ENCODE data around the gene CIAO3.

The CIAO3 gene

GRCh38 chr16:763369-764183, 22.8 kb upstream of the CIAO3 start:
- no peak overlapping the region for H3K9ac ChIP-seq (ENCODE audit: low read length)
- no peak overlapping the region for H2AFZ ChIP-seq (ENCODE audit: insufficient read depth, low read length, poor library complexity)
- no peak overlapping the region for H4K12ac ChIP-seq (ENCODE audit: low read depth, low read length)
- H3K4me1 ChIP-seq (ENCODE audit: control insufficient read depth in 1 of 2, insufficient read depth in 2 of 2, low read length in 2 of 2) = peaks cover 12% of the 10 kb centered on the region in 2 experiments
- no peaks in the 10 kb centered on the region for H3K36me3 ChIP-seq (ENCODE audit: control insufficient read depth in 1 of 2, insufficient read depth in 2 of 2, low read length in 2 of 2)
- H3K14ac ChIP-seq (ENCODE audit: low read length) = no peak overlapping the region
- H3K79me2 ChIP-seq (ENCODE audit: control insufficient read depth, insufficient read depth, low read length, poor library complexity) = no peaks in the 10 kb centered on the region
- no peak overlapping the region for H2AK5ac ChIP-seq (ENCODE audit: low read length)
- H3K4me3 ChIP-seq (ENCODE audit: low read depth, low read length) = peak overlapping the region; percentile 14
- H3K79me1 ChIP-seq (ENCODE audit: low read length) = peaks cover 3% of the 10 kb centered on the region
- WGBS (ENCODE audit: extremely low coverage, insufficient coverage, insufficient read length) = no CpG with 5 or more reads among the region's 21 CpGs
- no peak overlapping the region for H3K23ac ChIP-seq (ENCODE audit: low read length)
- H2BK12ac ChIP-seq (ENCODE audit: low read length) = no peak overlapping the region
- H3K4me2 ChIP-seq (ENCODE audit: low read length) = no peak overlapping the region
- no peak overlapping the region for H3K4ac ChIP-seq (ENCODE audit: low read depth, low read length)
- no peak overlapping the region for H4K8ac ChIP-seq (ENCODE audit: low read depth, low read length)
- H2BK120ac ChIP-seq (ENCODE audit: insufficient read depth, low read length, poor library complexity) = no peak overlapping the region
- DNase-seq = no peak
- peaks cover 4% of the 10 kb centered on the region for H3K9me3 ChIP-seq (ENCODE audit: insufficient read depth, low read depth, low read length)
- no peaks in the 10 kb centered on the region for H3K27me3 ChIP-seq (ENCODE audit: insufficient read depth, low read length)
- no peak overlapping the region for H3K18ac ChIP-seq (ENCODE audit: low read length)
- H2BK5ac ChIP-seq (ENCODE audit: low read depth, low read length, poor library complexity) = no peak overlapping the region
- no peak overlapping the region for H4K91ac ChIP-seq (ENCODE audit: low read depth, low read length)
- H3K27ac ChIP-seq (ENCODE audit: low read depth, low read length) = no peak overlapping the region

DNA sequence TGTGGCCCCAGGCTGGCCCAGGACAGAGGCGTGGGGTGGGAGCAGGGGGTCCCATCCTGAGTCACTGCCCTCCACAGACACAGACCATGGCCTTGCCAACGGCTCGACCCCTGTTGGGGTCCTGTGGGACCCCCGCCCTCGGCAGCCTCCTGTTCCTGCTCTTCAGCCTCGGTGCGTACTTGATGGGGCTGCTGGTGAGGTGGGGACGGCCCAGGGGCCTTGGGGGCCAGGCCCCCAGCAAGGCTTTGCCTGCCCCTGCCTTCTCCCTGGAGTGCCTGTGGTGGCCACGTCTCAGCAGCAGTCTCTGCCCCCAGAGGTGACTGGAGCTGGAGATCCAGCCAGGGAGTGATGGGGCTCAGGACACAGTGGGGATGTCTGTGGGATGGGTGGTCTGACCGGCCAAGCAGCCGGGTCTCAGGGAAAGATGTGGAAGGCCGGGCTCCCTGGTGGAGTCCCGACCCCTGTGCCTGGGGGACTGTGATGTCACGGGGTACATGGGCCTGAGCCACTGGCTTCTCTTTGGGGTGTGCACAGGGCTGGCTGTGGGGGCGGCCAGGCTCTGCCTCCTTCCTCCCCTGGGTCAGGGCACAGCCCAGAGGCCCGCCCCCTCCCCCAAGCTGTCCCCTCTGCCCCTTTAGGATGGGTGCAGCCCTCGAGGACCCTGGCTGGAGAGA, 21.9 kb upstream of the CIAO3 start:
- H3K9ac ChIP-seq (ENCODE audit: low read length) = no peak overlapping the region
- no peak overlapping the region for H2AFZ ChIP-seq (ENCODE audit: insufficient read depth, low read length, poor library complexity)
- H4K8ac ChIP-seq (ENCODE audit: low read depth, low read length) = no peak overlapping the region
- H3K79me1 ChIP-seq (ENCODE audit: low read length) = peaks cover 3% of the 10 kb centered on the region
- H3K23ac ChIP-seq (ENCODE audit: low read length) = no peak overlapping the region
- no peak overlapping the region for H2AK5ac ChIP-seq (ENCODE audit: low read length)
- H2BK5ac ChIP-seq (ENCODE audit: low read depth, low read length, poor library complexity) = no peak overlapping the region
- peaks cover 12% of the 10 kb centered on the region in 2 experiments for H3K4me1 ChIP-seq (ENCODE audit: control insufficient read depth in 1 of 2, insufficient read depth in 2 of 2, low read length in 2 of 2)
- H2BK12ac ChIP-seq (ENCODE audit: low read length) = no peak overlapping the region
- H3K9me3 ChIP-seq (ENCODE audit: insufficient read depth, low read depth, low read length) = peaks cover 4% of the 10 kb centered on the region
- no peak overlapping the region for H3K4me2 ChIP-seq (ENCODE audit: low read length)
- H3K4ac ChIP-seq (ENCODE audit: low read depth, low read length) = no peak overlapping the region
- H2BK120ac ChIP-seq (ENCODE audit: insufficient read depth, low read length, poor library complexity) = no peak overlapping the region
- H4K91ac ChIP-seq (ENCODE audit: low read depth, low read length) = no peak overlapping the region
- H3K79me2 ChIP-seq (ENCODE audit: control insufficient read depth, insufficient read depth, low read length, poor library complexity) = no peaks in the 10 kb centered on the region
- no peak overlapping the region for H4K12ac ChIP-seq (ENCODE audit: low read depth, low read length)
- no peaks in the 10 kb centered on the region for H3K27me3 ChIP-seq (ENCODE audit: insufficient read depth, low read length)
- H3K18ac ChIP-seq (ENCODE audit: low read length) = no peak overlapping the region
- H3K36me3 ChIP-seq (ENCODE audit: control insufficient read depth in 1 of 2, insufficient read depth in 2 of 2, low read length in 2 of 2) = no peaks in the 10 kb centered on the region
- no peak for DNase-seq
- H3K14ac ChIP-seq (ENCODE audit: low read length) = no peak overlapping the region
- no CpG with 5 or more reads among the region's 17 CpGs for WGBS (ENCODE audit: extremely low coverage, insufficient coverage, insufficient read length)
- no peak overlapping the region for H3K4me3 ChIP-seq (ENCODE audit: low read depth, low read length)
- H3K27ac ChIP-seq (ENCODE audit: low read depth, low read length) = no peak overlapping the region

DNA sequence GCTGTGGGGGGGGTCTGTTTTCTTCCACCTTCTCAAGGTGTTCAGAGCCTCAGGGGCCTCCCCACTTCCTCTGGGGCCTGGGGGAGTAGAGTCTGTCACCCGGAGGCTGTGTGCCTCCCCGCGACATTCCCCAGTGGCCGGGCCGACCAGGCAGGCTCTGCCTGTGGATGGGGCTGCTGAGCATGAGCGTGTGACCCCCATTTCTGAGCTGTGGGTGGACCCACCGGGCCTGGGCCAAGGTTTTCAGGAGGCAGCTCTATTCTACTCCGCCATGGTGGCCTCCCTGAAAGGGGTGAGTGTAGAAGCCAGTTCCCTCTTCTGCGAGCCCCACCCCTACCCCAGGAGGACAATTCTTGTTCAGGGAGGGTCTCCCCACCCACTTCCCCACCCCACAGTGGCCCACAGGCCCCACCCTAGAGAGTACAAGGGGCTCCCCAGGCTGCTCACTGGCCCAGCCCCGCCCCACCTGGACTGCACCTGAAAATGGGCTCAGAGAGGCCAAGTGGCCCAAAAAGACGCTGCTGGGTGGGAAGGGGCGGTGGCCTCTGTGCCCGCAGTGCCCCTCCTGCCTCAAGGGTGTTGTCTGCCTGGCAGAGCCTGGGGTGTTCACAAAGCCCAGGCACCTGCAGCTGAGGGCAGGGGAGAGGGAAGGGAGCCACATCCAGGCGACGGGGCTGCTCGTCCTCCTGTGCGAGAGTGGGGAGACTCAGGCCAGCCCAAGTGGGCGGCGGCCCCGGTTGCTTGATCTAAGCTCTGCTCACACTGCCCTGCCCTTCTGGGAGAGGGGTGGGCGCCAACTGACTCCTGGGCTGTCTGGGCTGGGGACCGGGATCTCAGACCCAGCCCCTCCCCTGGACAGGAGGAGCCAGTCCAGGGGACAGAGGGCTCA, 21.1 kb upstream of the CIAO3 start:
- H2BK5ac ChIP-seq (ENCODE audit: low read depth, low read length, poor library complexity) = no peak overlapping the region
- no peak overlapping the region for H4K8ac ChIP-seq (ENCODE audit: low read depth, low read length)
- no peak for DNase-seq
- H3K79me2 ChIP-seq (ENCODE audit: control insufficient read depth, insufficient read depth, low read length, poor library complexity) = no peaks in the 10 kb centered on the region
- no peak overlapping the region for H3K4me3 ChIP-seq (ENCODE audit: low read depth, low read length)
- no peak overlapping the region for H2AK5ac ChIP-seq (ENCODE audit: low read length)
- no peak overlapping the region for H2BK12ac ChIP-seq (ENCODE audit: low read length)
- H3K23ac ChIP-seq (ENCODE audit: low read length) = no peak overlapping the region
- no CpG with 5 or more reads among the region's 22 CpGs for WGBS (ENCODE audit: extremely low coverage, insufficient coverage, insufficient read length)
- H3K18ac ChIP-seq (ENCODE audit: low read length) = no peak overlapping the region
- H3K27me3 ChIP-seq (ENCODE audit: insufficient read depth, low read length) = no peaks in the 10 kb centered on the region
- H2BK120ac ChIP-seq (ENCODE audit: insufficient read depth, low read length, poor library complexity) = no peak overlapping the region
- H4K91ac ChIP-seq (ENCODE audit: low read depth, low read length) = no peak overlapping the region
- H2AFZ ChIP-seq (ENCODE audit: insufficient read depth, low read length, poor library complexity) = no peak overlapping the region
- peaks cover 12% of the 10 kb centered on the region in 2 experiments for H3K4me1 ChIP-seq (ENCODE audit: control insufficient read depth in 1 of 2, insufficient read depth in 2 of 2, low read length in 2 of 2)
- peaks cover 4% of the 10 kb centered on the region for H3K9me3 ChIP-seq (ENCODE audit: insufficient read depth, low read depth, low read length)
- no peak overlapping the region for H3K14ac ChIP-seq (ENCODE audit: low read length)
- peaks cover 3% of the 10 kb centered on the region for H3K79me1 ChIP-seq (ENCODE audit: low read length)
- no peak overlapping the region for H3K9ac ChIP-seq (ENCODE audit: low read length)
- H3K4ac ChIP-seq (ENCODE audit: low read depth, low read length) = no peak overlapping the region
- H3K36me3 ChIP-seq (ENCODE audit: control insufficient read depth in 1 of 2, insufficient read depth in 2 of 2, low read length in 2 of 2) = no peaks in the 10 kb centered on the region
- no peak overlapping the region for H3K4me2 ChIP-seq (ENCODE audit: low read length)
- H4K12ac ChIP-seq (ENCODE audit: low read depth, low read length) = no peak overlapping the region
- no peak overlapping the region for H3K27ac ChIP-seq (ENCODE audit: low read depth, low read length)

DNA sequence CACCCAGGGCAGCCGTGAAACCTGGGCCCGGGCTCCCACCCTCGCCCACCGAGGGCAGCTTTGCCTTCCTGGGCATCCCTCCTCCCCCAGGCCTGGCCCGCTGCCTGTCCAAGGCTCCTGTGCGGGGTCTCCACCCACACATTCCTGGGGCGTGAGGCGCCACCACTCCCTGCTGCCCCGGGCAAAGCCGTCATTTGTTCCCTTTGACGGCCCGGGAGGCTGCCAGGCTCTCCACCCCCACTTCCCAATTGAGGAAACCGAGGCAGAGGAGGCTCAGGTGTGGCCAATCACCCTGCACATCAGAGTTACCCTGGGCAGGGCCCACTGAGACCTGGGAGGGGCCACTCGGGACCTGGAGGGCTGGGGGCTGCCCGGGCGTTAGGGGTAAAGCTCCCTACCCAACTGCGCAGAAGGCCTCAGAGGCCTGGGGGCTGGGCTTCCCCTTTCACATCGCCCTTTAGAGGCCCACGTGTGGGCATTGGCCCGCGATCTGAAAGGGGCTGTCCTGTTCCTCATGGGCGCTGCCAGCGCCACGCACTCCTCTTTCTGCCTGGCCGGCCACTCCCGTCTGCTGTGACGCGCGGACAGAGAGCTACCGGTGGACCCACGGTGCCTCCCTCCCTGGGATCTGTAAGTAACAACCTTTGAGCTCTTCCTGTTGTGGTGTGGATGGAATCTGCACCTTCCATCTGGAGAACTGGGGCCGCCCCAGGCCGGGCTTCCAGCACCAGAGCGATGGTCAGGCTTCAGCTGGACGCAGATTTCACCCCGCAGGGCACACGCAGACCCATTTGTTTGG, 19.9 kb upstream of the CIAO3 start, which contains the start of gene MSLN:
Gene MSLN, plus strand, starts transcription at position 190 of the 799 bp plus-strand sequence. CDS start 1,947 bp downstream, outside the sequence.
- H3K79me2 ChIP-seq (ENCODE audit: control insufficient read depth, insufficient read depth, low read length, poor library complexity) = no peaks in the 10 kb centered on the region
- H3K4me3 ChIP-seq (ENCODE audit: low read depth, low read length) = peak within 1 kb of the TSS; percentile 16
- H3K4me2 ChIP-seq (ENCODE audit: low read length) = no peak within 1 kb of the TSS
- no peak within 1 kb of the TSS for H2AFZ ChIP-seq (ENCODE audit: insufficient read depth, low read length, poor library complexity)
- no peak within 1 kb of the TSS for H3K9ac ChIP-seq (ENCODE audit: low read length)
- no peak within 1 kb of the TSS for H2BK120ac ChIP-seq (ENCODE audit: insufficient read depth, low read length, poor library complexity)
- no peak within 1 kb of the TSS for H3K14ac ChIP-seq (ENCODE audit: low read length)
- no peak within 1 kb of the TSS for H4K12ac ChIP-seq (ENCODE audit: low read depth, low read length)
- peaks cover 5% of the 10 kb centered on the region for H3K9me3 ChIP-seq (ENCODE audit: insufficient read depth, low read depth, low read length)
- H3K27me3 ChIP-seq (ENCODE audit: insufficient read depth, low read length) = no peaks in the 10 kb centered on the region
- no peak within 1 kb of the TSS for H2BK12ac ChIP-seq (ENCODE audit: low read length)
- no peak within 1 kb of the TSS for H2BK5ac ChIP-seq (ENCODE audit: low read depth, low read length, poor library complexity)
- peaks cover 12% of the 10 kb centered on the region in 2 experiments for H3K4me1 ChIP-seq (ENCODE audit: control insufficient read depth in 1 of 2, insufficient read depth in 2 of 2, low read length in 2 of 2)
- no peaks in the 10 kb centered on the region for H3K36me3 ChIP-seq (ENCODE audit: control insufficient read depth in 1 of 2, insufficient read depth in 2 of 2, low read length in 2 of 2)
- no peak within 1 kb of the TSS for H3K4ac ChIP-seq (ENCODE audit: low read depth, low read length)
- peaks cover 3% of the 10 kb centered on the region for H3K79me1 ChIP-seq (ENCODE audit: low read length)
- no peak within 1 kb of the TSS for H4K8ac ChIP-seq (ENCODE audit: low read depth, low read length)
- no peak within 1 kb of the TSS for H2AK5ac ChIP-seq (ENCODE audit: low read length)
- H4K91ac ChIP-seq (ENCODE audit: low read depth, low read length) = no peak within 1 kb of the TSS
- DNase-seq = no peak
- H3K23ac ChIP-seq (ENCODE audit: low read length) = no peak within 1 kb of the TSS
- H3K18ac ChIP-seq (ENCODE audit: low read length) = no peak within 1 kb of the TSS
- H3K27ac ChIP-seq (ENCODE audit: low read depth, low read length) = no peak within 1 kb of the TSS
- WGBS (ENCODE audit: extremely low coverage, insufficient coverage, insufficient read length) = no CpG with 5 or more reads among the region's 37 CpGs

Data from trophoblast cell (in vitro differentiated cells and primary cell).